BE2C (cell line): ENCODE data around the gene GOPC.

Experiments
- DNase-seq: peaks from one replicate; pipeline ENCODE4 v3.0.0-alpha.2; 2020
- H3K27me3 ChIP-seq: fragments of 250-450 bp; sonication (Bioruptor Pico); 2 replicates; pipeline ENCODE4 v1.5.1; 2020; ENCODE audit warnings: mild to moderate bottlenecking
- H3K36me3 ChIP-seq: fragments of 250-450 bp; sonication (Bioruptor Pico); 2 replicates; pipeline ENCODE4 v1.5.1; 2020; ENCODE audit warnings: mild to moderate bottlenecking
- H3K4me1 ChIP-seq: fragments of 250-450 bp; sonication (Bioruptor Pico); 2 replicates; pipeline ENCODE4 v1.5.1; 2020
- H3K4me3 ChIP-seq: 2 replicates; pipeline ENCODE4 v1.5.1; 2011; ENCODE audit warnings: low read depth, low read length
- H3K9me3 ChIP-seq: fragments of 250-450 bp; sonication (Bioruptor Pico); 2 replicates; pipeline ENCODE4 v1.5.1; 2020
- CTCF ChIP-seq: IDR thresholded peaks from 2 replicates; pipeline ENCODE4 v1.5.1; 2012; ENCODE audit warnings: mild to moderate bottlenecking, low read depth, low read length

GOPC gene

DNA sequence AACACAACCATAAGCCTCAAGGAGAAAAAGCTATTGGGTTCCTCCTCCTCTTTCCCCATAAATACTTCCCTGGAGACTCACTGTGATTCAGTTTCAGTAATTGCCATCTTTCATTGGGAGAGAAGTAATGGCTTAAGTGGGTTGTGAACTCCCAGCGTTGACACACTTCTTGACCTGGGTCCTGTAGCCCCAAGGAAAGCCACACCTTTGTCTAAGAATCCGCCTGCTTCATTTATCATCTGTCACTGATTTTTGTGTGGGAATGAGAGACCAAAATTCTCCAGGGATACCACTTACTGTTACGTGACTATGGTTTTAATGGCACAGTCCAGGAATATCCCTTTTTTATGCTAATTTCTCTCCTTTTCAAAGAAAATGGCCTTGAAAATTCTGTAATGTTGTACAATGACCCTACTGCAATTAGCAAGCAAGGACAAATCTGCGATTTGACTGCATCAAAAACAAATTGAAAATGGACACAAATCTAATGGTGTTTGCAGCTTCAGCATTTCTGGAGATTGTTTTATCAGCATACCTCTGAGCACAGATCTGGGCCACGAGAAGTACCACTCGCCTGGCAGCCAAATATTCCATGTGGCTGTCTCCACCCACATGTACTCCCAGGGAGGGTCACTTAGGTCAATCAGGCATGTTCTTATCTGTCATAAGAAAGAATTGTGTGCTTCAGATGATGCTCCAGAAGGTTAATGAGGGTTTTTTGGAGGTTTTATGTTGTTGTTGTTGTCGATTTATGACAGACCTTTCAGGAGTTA, 90.1 kb downstream of the GOPC start:
- TF ChIP-seq CTCF = no peak
- no peak for DNase-seq

More for the DNA sequence above, 90.1 kb downstream of the GOPC start:
- no peaks in the 10 kb centered on the region for H3K36me3 ChIP-seq
- no peak overlapping the region for H3K4me3 ChIP-seq
- no peaks in the 10 kb centered on the region for H3K27me3 ChIP-seq
- no peaks in the 10 kb centered on the region for H3K4me1 ChIP-seq
- no peaks in the 10 kb centered on the region for H3K9me3 ChIP-seq
